CD14-positive monocyte (primary cell): ENCODE data around the gene PFKL. TPM values are rescaled to one million over a fixed set of nuclear protein-coding genes. Genes with fewer than 3 reads are reported as not detected.
A peak's percentile ranks its signal among the peaks of the same experiment; 100 is the strongest.

Source experiments
- DNase-seq, 3 donors: peaks; one replicate each; pipeline ENCODE4 v3.0.0-alpha.2; 2011 to 2022
- H2AFZ ChIP-seq: 2 replicates; pipeline ENCODE4 v1.6.0; 2012; ENCODE audit warnings: mild to moderate bottlenecking, low read depth, low read length, inconsistent platforms; ENCODE audit not compliant: insufficient read depth, poor library complexity, severe bottlenecking
- H3K27ac ChIP-seq, 2 donors: 1 replicate in 1 of 2; 2 replicates in 1 of 2; pipeline ENCODE4 v1.5.1; 2012 to 2013; ENCODE audit warnings: low read length in 2 of 2, control low read depth in 1 of 2, inconsistent platforms in 1 of 2, low read depth in 1 of 2, mild to moderate bottlenecking in 1 of 2
- H3K27me3 ChIP-seq, 2 donors: one replicate each; pipeline versions ENCODE4 v1.6.0 to v1.6.1; 2011 to 2013; ENCODE audit warnings: low read length in 2 of 2; ENCODE audit not compliant: control insufficient read depth in 2 of 2, insufficient read depth in 2 of 2
- H3K36me3 ChIP-seq, 2 donors: replicated peaks in 1 of 2; 1 replicate in 1 of 2; 2 replicates in 1 of 2; pipeline versions ENCODE4 v1.5.1 to v1.6.1; 2012 to 2013; ENCODE audit warnings: low read length in 2 of 2, control low read depth in 1 of 2, inconsistent platforms in 1 of 2, mild to moderate bottlenecking in 1 of 2; ENCODE audit not compliant: insufficient read depth in 2 of 2, control insufficient read depth in 1 of 2
- H3K4me1 ChIP-seq, 2 donors: 1 replicate in 1 of 2; 2 replicates in 1 of 2; pipeline versions ENCODE4 v1.5.1 to v1.6.1; 2012 to 2013; ENCODE audit warnings: low read length in 2 of 2, control low read depth in 1 of 2, inconsistent platforms in 1 of 2, mild to moderate bottlenecking in 1 of 2, moderate library complexity in 1 of 2; ENCODE audit not compliant: insufficient read depth in 2 of 2, control insufficient read depth in 1 of 2
- H3K4me2 ChIP-seq: replicated peaks from 2 replicates; pipeline ENCODE3; 2012; ENCODE audit warnings: low read length, moderate library complexity, mild to moderate bottlenecking; ENCODE audit not compliant: poor library complexity, severe bottlenecking; ENCODE audit errors: extremely low read depth
- H3K4me3 ChIP-seq, 3 experiments: fragments of 200-600 bp in 1 of 3; sonication (generic) in 1 of 3; replicated peaks in 1 of 3; 1 replicate in 2 of 3; 2 replicates in 1 of 3; pipeline ENCODE4 v1.5.1; 2011 to 2013; ENCODE audit warnings: low read length in 3 of 3, mild to moderate bottlenecking in 3 of 3, control low read depth in 2 of 3, low read depth in 2 of 3, inconsistent platforms in 1 of 3, moderate library complexity in 1 of 3
- H3K79me2 ChIP-seq: 2 replicates; pipeline ENCODE4 v1.6.0; 2012; ENCODE audit warnings: mild to moderate bottlenecking, control low read depth, inconsistent platforms, low read length, moderate library complexity; ENCODE audit not compliant: insufficient read depth
- H3K9ac ChIP-seq: 2 replicates; pipeline ENCODE4 v1.6.0; 2017; ENCODE audit warnings: low read length, mild to moderate bottlenecking; ENCODE audit not compliant: insufficient read depth, poor library complexity, severe bottlenecking
- H3K9me3 ChIP-seq, 2 donors: replicated peaks in 1 of 2; 1 replicate in 1 of 2; 2 replicates in 1 of 2; pipeline versions ENCODE4 v1.5.1 to v1.6.1; 2012 to 2013; ENCODE audit warnings: low read length in 2 of 2, control low read depth in 1 of 2; ENCODE audit not compliant: control insufficient read depth in 1 of 2, insufficient read depth in 1 of 2
- H4K20me1 ChIP-seq: 2 replicates; pipeline ENCODE4 v1.6.0; 2012; ENCODE audit warnings: mild to moderate bottlenecking, low read length, control low read depth, moderate library complexity; ENCODE audit not compliant: insufficient read depth
- H3K27ac Mint-ChIP-seq, 7 donors: one replicate each; pipeline ENCODE4 v1.8.0; 2020; ENCODE audit warnings: mild to moderate bottlenecking in 7 of 7, mixed read lengths in 7 of 7, moderate library complexity in 6 of 7, inconsistent platforms in 2 of 7
- H3K27me3 Mint-ChIP-seq, 3 donors: one replicate each; pipeline ENCODE4 v1.8.0; 2021 to 2022; ENCODE audit warnings: low read depth in 3 of 3, mild to moderate bottlenecking in 3 of 3, mixed read lengths in 3 of 3, moderate library complexity in 3 of 3, inconsistent platforms in 1 of 3
- H3K36me3 Mint-ChIP-seq, 2 donors: one replicate each; pipeline ENCODE4 v1.8.0; 2020; ENCODE audit warnings: mixed read lengths in 2 of 2, inconsistent platforms in 1 of 2, mild to moderate bottlenecking in 1 of 2
- H3K4me1 Mint-ChIP-seq: one replicate; pipeline ENCODE4 v1.8.0; 2020; ENCODE audit warnings: mild to moderate bottlenecking, mixed read lengths
- H3K4me3 Mint-ChIP-seq, 2 donors: one replicate each; pipeline ENCODE4 v1.8.0; 2020; ENCODE audit warnings: mild to moderate bottlenecking in 2 of 2, mixed read lengths in 2 of 2, moderate library complexity in 1 of 2
- H3K9me3 Mint-ChIP-seq, 7 donors: one replicate each; pipeline ENCODE4 v1.8.0; 2020 to 2022; ENCODE audit warnings: mixed read lengths in 7 of 7, mild to moderate bottlenecking in 6 of 7, moderate library complexity in 6 of 7, inconsistent platforms in 2 of 7
- WGBS: methylation state at CpG from one replicate; pipeline ENCODE4 v1.1.5; 2013; ENCODE audit warnings: missing lambda C conversion rate; ENCODE audit not compliant: insufficient coverage; 5-methylcytosine and 5-hydroxymethylcytosine counted together
- intact Hi-C, 2 donors: fragments of 100-400 bp; cut with micrococcal nuclease; formaldehyde crosslinking; loops; one replicate each; pipeline versions ENCODE4 v1.15.0 to v1.15.1; 2023
- polyA plus RNA-seq, 3 donors: library from polyadenylated mRNA; depleted of rRNA in 1 of 3; unstranded in 2 of 3; stranded (reverse) in 1 of 3; fragments of 300-500 nt in 2 of 3; fragments of >200 nt in 1 of 3; fragmentation: Illumina TruSeq in 2 of 3; gene quantifications; 1 replicate in 2 of 3; 2 replicates in 1 of 3; pipeline ENCODE4 v1.2.3, GENCODE V29; 2012 to 2021
- TF ChIP-seq, protein P1 (sequence below): fragments of 200-600 bp; IDR thresholded peaks from one replicate; pipeline ENCODE4 v1.8.0; 2022; ENCODE audit warnings: antibody characterized with exemption, mild to moderate bottlenecking

PFKL gene
- polyA plus RNA-seq, 3 donors = 105 to 133 (median 113) TPM

DNA sequence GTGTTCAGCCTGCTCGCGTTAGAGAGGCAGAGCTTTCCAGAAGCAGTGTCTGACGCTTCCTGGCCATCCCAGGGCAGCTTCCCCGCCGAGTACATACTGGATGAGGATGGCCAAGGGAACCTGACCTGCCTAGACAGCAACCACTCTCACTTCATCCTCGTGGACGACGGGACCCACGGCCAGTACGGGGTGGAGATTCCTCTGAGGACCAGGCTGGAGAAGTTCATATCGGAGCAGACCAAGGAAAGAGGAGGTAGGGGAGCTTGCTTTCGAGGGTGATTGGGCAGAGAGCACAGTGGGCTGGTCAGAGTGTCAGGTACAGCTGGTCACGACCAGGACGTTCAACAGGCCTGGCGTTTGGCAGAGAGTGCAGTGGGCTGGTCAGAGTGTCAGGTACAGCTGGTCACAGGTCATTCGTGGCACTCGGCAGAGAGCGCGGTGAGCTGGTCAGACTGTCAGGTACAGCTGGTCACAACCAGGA, 75.9 kb downstream of the PFKL start:
- Mint-ChIP-seq H3K4me1 (peaks cover 45% of the 10 kb centered on the region), H3K27ac (peak overlapping the region; percentile 84 to 90 (median 85)), H3K4me3 (peak overlapping the region; percentile 18 to 86), H3K9me3 (peaks cover 0 to 10% (median 2%) of the 10 kb centered on the region in 7 donors), H3K27me3 (peaks cover 2 to 14% (median 2%) of the 10 kb centered on the region in 3 donors), H3K36me3 (peaks cover 81 to 94% of the 10 kb centered on the region in 2 donors)
- Histone ChIP-seq H3K27me3 (no peaks in the 10 kb centered on the region), H3K36me3 (peaks cover 70 to 75% of the 10 kb centered on the region in 2 donors), H3K27ac (peak overlapping the region; percentile 39 to 62), H2AFZ (no peak overlapping the region), H3K79me2 (peaks cover 12% of the 10 kb centered on the region), H4K20me1 (peaks cover 38% of the 10 kb centered on the region), H3K4me3 (peak overlapping the region in 1 of 3 experiments; percentile 55), H3K4me1 (peaks cover 33 to 40% of the 10 kb centered on the region in 2 donors), H3K9ac (no peak overlapping the region), H3K9me3 (no peaks in the 10 kb centered on the region), H3K4me2 (peak overlapping the region; percentile 59)
- TF ChIP-seq, protein P1, sequence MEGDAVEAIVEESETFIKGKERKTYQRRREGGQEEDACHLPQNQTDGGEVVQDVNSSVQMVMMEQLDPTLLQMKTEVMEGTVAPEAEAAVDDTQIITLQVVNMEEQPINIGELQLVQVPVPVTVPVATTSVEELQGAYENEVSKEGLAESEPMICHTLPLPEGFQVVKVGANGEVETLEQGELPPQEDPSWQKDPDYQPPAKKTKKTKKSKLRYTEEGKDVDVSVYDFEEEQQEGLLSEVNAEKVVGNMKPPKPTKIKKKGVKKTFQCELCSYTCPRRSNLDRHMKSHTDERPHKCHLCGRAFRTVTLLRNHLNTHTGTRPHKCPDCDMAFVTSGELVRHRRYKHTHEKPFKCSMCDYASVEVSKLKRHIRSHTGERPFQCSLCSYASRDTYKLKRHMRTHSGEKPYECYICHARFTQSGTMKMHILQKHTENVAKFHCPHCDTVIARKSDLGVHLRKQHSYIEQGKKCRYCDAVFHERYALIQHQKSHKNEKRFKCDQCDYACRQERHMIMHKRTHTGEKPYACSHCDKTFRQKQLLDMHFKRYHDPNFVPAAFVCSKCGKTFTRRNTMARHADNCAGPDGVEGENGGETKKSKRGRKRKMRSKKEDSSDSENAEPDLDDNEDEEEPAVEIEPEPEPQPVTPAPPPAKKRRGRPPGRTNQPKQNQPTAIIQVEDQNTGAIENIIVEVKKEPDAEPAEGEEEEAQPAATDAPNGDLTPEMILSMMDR = no peak
- intact Hi-C loops = no loop called here
- 91% methylated on average over 10 of the region's 19 CpGs for WGBS
- DNase-seq = no peak

DNA sequence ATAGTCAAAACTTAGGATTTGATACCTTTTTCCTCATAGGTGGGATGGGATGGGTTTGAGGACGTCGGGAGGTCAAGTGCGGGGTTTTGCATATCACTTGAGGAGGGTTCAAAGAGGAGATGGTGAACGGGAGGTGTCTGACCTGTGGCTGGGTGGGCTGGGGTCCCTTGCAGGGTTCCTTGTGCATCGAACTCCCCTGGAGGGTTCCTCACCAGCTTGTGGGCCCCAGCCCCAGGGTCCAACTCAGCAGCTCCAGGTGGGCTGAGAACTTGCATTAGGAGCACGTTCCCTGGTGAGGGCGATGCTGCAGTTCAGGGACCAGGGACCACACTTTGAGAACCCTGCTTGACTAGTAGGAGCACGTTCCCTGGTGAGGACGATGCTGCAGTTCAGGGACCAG, 76.8 kb downstream of the PFKL start:
- peaks cover 2 to 14% (median 2%) of the 10 kb centered on the region in 3 donors for H3K27me3 Mint-ChIP-seq

More for the DNA sequence above, 76.8 kb downstream of the PFKL start:
- Histone ChIP-seq H3K79me2 (peaks cover 12% of the 10 kb centered on the region), H3K27me3 (no peaks in the 10 kb centered on the region), H3K4me2 (no peak overlapping the region), H3K4me1 (peaks cover 33 to 40% of the 10 kb centered on the region in 2 donors), H3K4me3 (no peak overlapping the region), H3K9me3 (no peaks in the 10 kb centered on the region), H2AFZ (no peak overlapping the region), H3K36me3 (peaks cover 69 to 74% of the 10 kb centered on the region in 2 donors), H3K27ac (no peak overlapping the region), H3K9ac (no peak overlapping the region), H4K20me1 (peaks cover 40% of the 10 kb centered on the region)
- no peak for DNase-seq
- Mint-ChIP-seq H3K4me1 (peaks cover 45% of the 10 kb centered on the region), H3K27ac (peak overlapping the region in 3 of 7 donors; percentile 37 to 90 (median 64)), H3K4me3 (no peak overlapping the region), H3K36me3 (peaks cover 83 to 97% of the 10 kb centered on the region in 2 donors), H3K9me3 (peaks cover 0 to 11% (median 4%) of the 10 kb centered on the region in 7 donors)
- TF ChIP-seq, protein P1 = no peak
- 99% methylated on average over 9 of the region's 9 CpGs for WGBS
- intact Hi-C loops = no loop called here

Other genes starting within 250 kb of the PFKL start
- gene PWP2, start 192.7 kb upstream of the PFKL start, polyA plus RNA-seq = 1 to 10 TPM; 2.1 to 4.4 (median 4.4) TPM
- 10 to 100 TPM; 21.6 to 42.4 (median 35.8) TPM for gene GATD3, start 166.4 kb upstream of the PFKL start, polyA plus RNA-seq
- 1 to 10 TPM in 2 of 3 donors, under 1 TPM in 1; 0.47 to 9.0 (median 1.3) TPM for gene ICOSLG, start 59.1 kb upstream of the PFKL start, polyA plus RNA-seq
- gene DNMT3L, start 38.2 kb upstream of the PFKL start, polyA plus RNA-seq = not detected
- not detected for gene AIRE, start 14.2 kb upstream of the PFKL start, polyA plus RNA-seq
- gene CFAP410, start 39.3 kb downstream of the PFKL start, polyA plus RNA-seq = 10 to 100 TPM; 14.8 to 23.5 (median 17.3) TPM
- 10 to 100 TPM in 2 of 3 donors, 1 to 10 TPM in 1; 7.6 to 21.6 (median 12.2) TPM for gene TRPM2, start 53.6 kb downstream of the PFKL start, polyA plus RNA-seq
- gene LRRC3, start 155.5 kb downstream of the PFKL start, polyA plus RNA-seq = under 1 TPM; 0.30 to 0.59 (median 0.41) TPM
- not detected for gene KRTAP10-1, start 240.1 kb downstream of the PFKL start, polyA plus RNA-seq